GM12891 (cell line): ENCODE data around the gene MIX23.

Experiments used
- POLR2A ChIP-seq: IDR thresholded peaks from 2 replicates; pipeline ENCODE4 v1.6.1; 2011; ENCODE audit warnings: low read depth, low read length, control low read depth
- POLR2AphosphoS5 ChIP-seq: IDR thresholded peaks from 2 replicates; pipeline ENCODE4 v1.6.1; 2011; ENCODE audit warnings: low read depth, low read length, control low read depth
- POU2F2 ChIP-seq: IDR thresholded peaks from 2 replicates; pipeline ENCODE4 v1.6.1; 2011; ENCODE audit warnings: low read depth, mild to moderate bottlenecking, control low read depth, low read length, moderate library complexity
- SPI1 ChIP-seq: IDR thresholded peaks from 2 replicates; pipeline ENCODE4 v1.6.1; 2011; ENCODE audit warnings: low read depth, low read length, control low read depth
- TAF1 ChIP-seq: IDR thresholded peaks from 2 replicates; pipeline ENCODE4 v1.6.1; 2011; ENCODE audit warnings: low read depth, low read length, control low read depth

GRCh38 chr3:122410639-122411038 is 27.6 kb upstream of the MIX23 start:
- TF ChIP-seq POLR2A, result no peak
- TF ChIP-seq POLR2AphosphoS5, result no peak
- TF ChIP-seq TAF1, result no peak
- TF ChIP-seq SPI1, result no peak
- no peak for TF ChIP-seq POU2F2
